Stomach (tissue), 9 donors: ENCODE measurements around the gene CD69. TPM values are rescaled to one million over a fixed set of nuclear protein-coding genes. Genes with fewer than 3 reads are reported as not detected.

Experiments used
- DNase-seq, 2 donors: peaks; one replicate each; pipeline versions ENCODE4 v3.0.0 to v3.0.0-alpha.2; 2013 to 2019
- H3K27ac ChIP-seq, 5 donors: fragments of 200-600 bp in 4 of 5; sonication (generic) in 4 of 5; one replicate each; pipeline ENCODE4 v1.5.1; 2013 to 2019; ENCODE audit warnings: mild to moderate bottlenecking in 1 of 5, moderate library complexity in 1 of 5
- H3K27me3 ChIP-seq, 3 donors: fragments of 200-600 bp; sonication (generic); one replicate each; pipeline ENCODE4 v1.5.1; 2017 to 2019; ENCODE audit warnings: mixed run types in 1 of 3
- H3K36me3 ChIP-seq, 4 donors: fragments of 200-600 bp; sonication (generic); 1 replicate in 3 of 4; 2 replicates in 1 of 4; pipeline ENCODE4 v1.5.1; 2016 to 2019
- H3K4me1 ChIP-seq, 4 donors: fragments of 200-600 bp; sonication (generic); one replicate each; pipeline ENCODE4 v1.5.1; 2016 to 2019
- H3K4me3 ChIP-seq, 4 donors: fragments of 200-600 bp; sonication (generic) in 3 of 4; one replicate each; pipeline ENCODE4 v1.5.1; 2016 to 2019; ENCODE audit warnings: mild to moderate bottlenecking in 1 of 4
- H3K9me3 ChIP-seq, 4 donors: fragments of 200-600 bp; sonication (generic); one replicate each; pipeline ENCODE4 v1.5.1; 2016 to 2019
- EP300 ChIP-seq: sonication (generic); formaldehyde crosslinking; IDR thresholded peaks from one replicate; pipeline ENCODE4 v1.6.1; 2017; ENCODE audit warnings: antibody characterized with exemption
- POLR2A ChIP-seq, 4 donors: fragments of 450-650 bp; IDR thresholded peaks; one replicate each; pipeline ENCODE4 v1.6.1; 2016; ENCODE audit warnings: antibody characterized with exemption in 4 of 4, control low read depth in 2 of 4, mild to moderate bottlenecking in 1 of 4, moderate library complexity in 1 of 4
- POLR2AphosphoS5 ChIP-seq, 3 donors: sonication (generic); formaldehyde crosslinking; IDR thresholded peaks; one replicate each; pipeline ENCODE4 v1.6.1; 2016; ENCODE audit warnings: antibody characterized with exemption in 3 of 3
- WGBS, 5 donors: extraction: QIAGEN DNeasy Blood & Tissue Kit in 3 of 5; methylation state at CpG; one replicate each; pipeline versions ENCODE4 v1.1.5 to v1.1.7; 2013 to 2018; 5-methylcytosine and 5-hydroxymethylcytosine counted together
- intact Hi-C: fragments of 100-400 bp; cut with DNase I; formaldehyde crosslinking; loops from one replicate; pipeline ENCODE4 v1.15.1; 2023; ENCODE audit warnings: low total_unique reads
- polyA plus RNA-seq, 3 donors: library from polyadenylated mRNA; stranded (reverse); fragments of 200-250 nt; gene quantifications; one replicate each; pipeline ENCODE4 v1.2.3, GENCODE V29; 2013
- total RNA-seq, 5 donors: library from RNA; depleted of rRNA; stranded (reverse); fragments of >200 nt; gene quantifications; one replicate each; pipeline versions ENCODE4 v1.1.0 to v1.2.3, GENCODE V29; 2014 to 2016
- TF ChIP-seq, protein P1 (sequence below), 7 experiments: fragments of 450-650 bp in 4 of 7; fragments of 200-600 bp in 3 of 7; sonication (generic) in 3 of 7; IDR thresholded peaks; one replicate each; pipeline ENCODE4 v1.5.1; 2016 to 2019; ENCODE audit warnings: antibody characterized with exemption in 7 of 7, control low read depth in 2 of 7, mild to moderate bottlenecking in 1 of 7
- donor health status: healthy with polysubstance abuse.
- donor health status: Bipolar disorder and iron deficiency.
- donor health status: healthy.

Gene CD69
- total and polyA plus RNA-seq, 8 donors = 2.1 to 15.4 (median 3.4) TPM; not detected in 1

DNA sequence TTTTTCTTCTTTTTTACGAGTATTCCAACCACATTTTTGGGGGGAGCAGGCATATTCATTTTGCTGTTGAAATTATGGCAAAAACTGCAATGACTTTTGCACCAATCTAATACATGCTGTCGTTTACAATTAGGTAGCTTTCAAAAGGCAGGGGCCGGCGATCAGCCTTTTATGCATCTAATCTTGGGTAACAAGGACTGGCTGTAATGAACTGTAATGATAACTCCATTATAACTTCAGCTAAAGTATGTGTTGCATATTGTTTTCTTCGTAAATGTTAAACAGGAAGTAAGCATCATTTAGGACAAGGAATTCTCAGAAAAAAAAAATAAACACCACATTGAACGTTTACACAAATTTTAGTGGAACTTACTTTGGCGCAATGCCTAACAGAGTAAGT, 36.3 kb upstream of the CD69 start:
- intact Hi-C loops = no loop called here
- no peak overlapping the region for H3K27ac ChIP-seq
- no peaks in the 10 kb centered on the region for H3K27me3 ChIP-seq
- no peaks in the 10 kb centered on the region for H3K9me3 ChIP-seq
- no peaks in the 10 kb centered on the region for H3K36me3 ChIP-seq
- TF ChIP-seq, protein P1, sequence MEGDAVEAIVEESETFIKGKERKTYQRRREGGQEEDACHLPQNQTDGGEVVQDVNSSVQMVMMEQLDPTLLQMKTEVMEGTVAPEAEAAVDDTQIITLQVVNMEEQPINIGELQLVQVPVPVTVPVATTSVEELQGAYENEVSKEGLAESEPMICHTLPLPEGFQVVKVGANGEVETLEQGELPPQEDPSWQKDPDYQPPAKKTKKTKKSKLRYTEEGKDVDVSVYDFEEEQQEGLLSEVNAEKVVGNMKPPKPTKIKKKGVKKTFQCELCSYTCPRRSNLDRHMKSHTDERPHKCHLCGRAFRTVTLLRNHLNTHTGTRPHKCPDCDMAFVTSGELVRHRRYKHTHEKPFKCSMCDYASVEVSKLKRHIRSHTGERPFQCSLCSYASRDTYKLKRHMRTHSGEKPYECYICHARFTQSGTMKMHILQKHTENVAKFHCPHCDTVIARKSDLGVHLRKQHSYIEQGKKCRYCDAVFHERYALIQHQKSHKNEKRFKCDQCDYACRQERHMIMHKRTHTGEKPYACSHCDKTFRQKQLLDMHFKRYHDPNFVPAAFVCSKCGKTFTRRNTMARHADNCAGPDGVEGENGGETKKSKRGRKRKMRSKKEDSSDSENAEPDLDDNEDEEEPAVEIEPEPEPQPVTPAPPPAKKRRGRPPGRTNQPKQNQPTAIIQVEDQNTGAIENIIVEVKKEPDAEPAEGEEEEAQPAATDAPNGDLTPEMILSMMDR (IDR thresholded peaks at IDR 0.05) = no peak
- TF ChIP-seq POLR2AphosphoS5 (IDR thresholded peaks at IDR 0.05) (no peak), POLR2A (IDR thresholded peaks at IDR 0.05) (no peak), EP300 (no peak)
- DNase-seq = no peak
- WGBS, 5 donors = 49 to 62% (median 55%) methylated on average over 7 of the region's 7 CpGs
- peaks cover 0 to 18% (median 0%) of the 10 kb centered on the region in 4 donors for H3K4me1 ChIP-seq
- H3K4me3 ChIP-seq = no peak overlapping the region

- Histone ChIP-seq H3K27me3 (no peaks in the 10 kb centered on the region), H3K4me3 (no peak overlapping the region), H3K4me1 (peaks cover 0 to 18% (median 0%) of the 10 kb centered on the region in 4 donors), H3K27ac (no peak overlapping the region), H3K9me3 (no peaks in the 10 kb centered on the region), H3K36me3 (no peaks in the 10 kb centered on the region)
- 69 to 86% (median 81%) methylated on average over 5 of the region's 5 CpGs for WGBS, 5 donors
- TF ChIP-seq EP300 = no peak
- intact Hi-C loops = no loop called here
- DNase-seq = no peak
These were observed 35.6 kb upstream of the CD69 start for GRCh38 chr12:9796346-9796745.

- H3K4me3 ChIP-seq = no peak overlapping the region
- intact Hi-C loops = no loop called here
- H3K36me3 ChIP-seq = no peaks in the 10 kb centered on the region
- TF ChIP-seq POLR2A (IDR thresholded peaks at IDR 0.05) (no peak), EP300 (no peak), POLR2AphosphoS5 (IDR thresholded peaks at IDR 0.05) (no peak)
- TF ChIP-seq, protein P1 (IDR thresholded peaks at IDR 0.05) = no peak
- WGBS, 5 donors = 87 to 95% (median 89%) methylated on average over 2 of the region's 2 CpGs
- H3K9me3 ChIP-seq = no peaks in the 10 kb centered on the region
- H3K4me1 ChIP-seq = peaks cover 0 to 18% (median 0%) of the 10 kb centered on the region in 4 donors
- no peak overlapping the region for H3K27ac ChIP-seq
- DNase-seq = no peak
- no peaks in the 10 kb centered on the region for H3K27me3 ChIP-seq
These were observed 35.2 kb upstream of the CD69 start for GRCh38 chr12:9795945-9796344.

DNA sequence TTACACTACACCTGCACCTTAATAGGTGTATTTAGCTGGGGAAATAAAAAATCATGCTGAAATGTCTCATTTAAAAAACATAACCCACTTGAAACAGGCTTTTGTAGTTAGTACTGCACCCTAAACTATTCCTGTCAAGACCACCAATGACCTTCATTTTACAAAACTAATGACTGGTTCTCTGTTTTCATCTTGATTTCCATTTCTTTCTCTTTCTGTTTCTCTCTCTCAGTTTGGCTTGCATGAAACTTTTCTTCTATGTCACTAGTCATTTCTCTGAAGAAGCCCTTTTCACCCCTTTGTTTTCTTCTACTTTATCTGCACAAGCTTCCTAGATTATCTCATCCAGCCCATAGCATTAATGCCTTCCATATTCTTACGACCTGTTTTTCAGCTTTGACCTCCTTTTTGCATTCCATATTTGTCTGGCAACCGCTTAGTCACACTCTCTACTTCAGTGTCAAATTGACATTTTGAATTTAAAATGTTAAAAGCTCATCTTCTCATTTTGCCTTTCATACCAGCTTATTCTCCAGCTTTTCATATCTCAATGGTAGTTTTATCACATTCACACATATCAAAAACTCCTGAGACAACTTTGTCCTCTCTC, 33.9 kb upstream of the CD69 start:
- intact Hi-C loops = no loop called here
- no peak for DNase-seq
- no peak overlapping the region for H3K4me3 ChIP-seq
- no peak overlapping the region for H3K27ac ChIP-seq
- no peak for TF ChIP-seq POLR2A (IDR thresholded peaks at IDR 0.05)
- no peak for TF ChIP-seq EP300
- TF ChIP-seq, protein P1 (IDR thresholded peaks at IDR 0.05) = no peak
- no peak for TF ChIP-seq POLR2AphosphoS5 (IDR thresholded peaks at IDR 0.05)
- H3K36me3 ChIP-seq = no peaks in the 10 kb centered on the region
- no peaks in the 10 kb centered on the region for H3K27me3 ChIP-seq
- H3K4me1 ChIP-seq = peaks cover 0 to 18% (median 0%) of the 10 kb centered on the region in 4 donors
- 39 to 54% (median 46%) methylated on average over 2 of the region's 2 CpGs for WGBS, 5 donors
- H3K9me3 ChIP-seq = peaks cover 0 to 4% (median 0%) of the 10 kb centered on the region in 4 donors

GRCh38 chr12:9793779-9794395, 33.2 kb upstream of the CD69 start:
- no peak for DNase-seq
- Histone ChIP-seq H3K9me3 (peaks cover 0 to 4% (median 0%) of the 10 kb centered on the region in 4 donors), H3K4me3 (no peak overlapping the region), H3K36me3 (no peaks in the 10 kb centered on the region), H3K4me1 (peaks cover 0 to 18% (median 0%) of the 10 kb centered on the region in 4 donors), H3K27me3 (no peaks in the 10 kb centered on the region), H3K27ac (no peak overlapping the region)
- WGBS, 5 donors = 64 to 75% (median 69%) methylated on average over 8 of the region's 8 CpGs
- intact Hi-C loops = no loop called here
- TF ChIP-seq POLR2AphosphoS5 (IDR thresholded peaks at IDR 0.05) = no peak
- TF ChIP-seq, protein P1 (IDR thresholded peaks at IDR 0.05) = no peak
